H9 (cell line): ENCODE data around the gene ME3. TPM values are rescaled to one million over a fixed set of nuclear protein-coding genes. Genes with fewer than 3 reads are reported as not detected.

ENCODE experiments used
- DNase-seq: peaks from one replicate; pipeline ENCODE4 v3.0.0-alpha.2; 2017
- H2AFZ ChIP-seq: one replicate; pipeline ENCODE4 v1.6.1; 2013; ENCODE audit warnings: mild to moderate bottlenecking, low read length, control low read depth, moderate library complexity
- H2AK5ac ChIP-seq: 2 replicates; pipeline ENCODE4 v1.6.1; 2013; ENCODE audit warnings: low read length, control low read depth, mixed read lengths; ENCODE audit not compliant: insufficient read length
- H2BK120ac ChIP-seq: one replicate; pipeline ENCODE4 v1.6.1; 2013; ENCODE audit warnings: low read depth, mild to moderate bottlenecking, low read length, control low read depth, inconsistent platforms; ENCODE audit not compliant: poor library complexity, severe bottlenecking
- H2BK12ac ChIP-seq: 2 replicates; pipeline ENCODE4 v1.6.1; 2013; ENCODE audit warnings: low read length, control low read depth, mixed read lengths, low read depth; ENCODE audit not compliant: insufficient read length
- H2BK15ac ChIP-seq: 2 replicates; pipeline ENCODE4 v1.6.1; 2013; ENCODE audit warnings: low read depth, low read length, control low read depth
- H2BK20ac ChIP-seq: one replicate; pipeline ENCODE4 v1.6.1; 2013; ENCODE audit warnings: low read depth, mild to moderate bottlenecking, low read length, control low read depth, inconsistent platforms; ENCODE audit not compliant: poor library complexity, severe bottlenecking
- H2BK5ac ChIP-seq: 2 replicates; pipeline ENCODE4 v1.6.1; 2013; ENCODE audit warnings: low read length, control low read depth, mixed read lengths; ENCODE audit not compliant: insufficient read length
- H3K14ac ChIP-seq: 2 replicates; pipeline ENCODE4 v1.6.1; 2013; ENCODE audit warnings: low read length, control low read depth; ENCODE audit not compliant: insufficient read depth
- H3K18ac ChIP-seq: 2 replicates; pipeline ENCODE4 v1.6.1; 2013; ENCODE audit warnings: low read depth, mild to moderate bottlenecking, mixed read lengths, low read length, control low read depth; ENCODE audit not compliant: insufficient read length
- H3K23ac ChIP-seq: 2 replicates; pipeline ENCODE4 v1.6.1; 2013; ENCODE audit warnings: low read length, control low read depth, mixed read lengths, low read depth; ENCODE audit not compliant: insufficient read length
- H3K23me2 ChIP-seq: 2 replicates; pipeline ENCODE4 v1.6.1; 2013; ENCODE audit warnings: low read depth, mild to moderate bottlenecking, mixed read lengths, low read length, control low read depth; ENCODE audit not compliant: insufficient read length, poor library complexity, severe bottlenecking
- H3K27ac ChIP-seq: 2 replicates; pipeline ENCODE4 v1.5.1; 2013; ENCODE audit warnings: low read length, control low read depth, mixed read lengths, low read depth; ENCODE audit not compliant: insufficient read length
- H3K27me3 ChIP-seq: 2 replicates; pipeline ENCODE4 v1.6.1; 2013; ENCODE audit warnings: low read length, control low read depth, inconsistent platforms; ENCODE audit not compliant: insufficient read depth
- H3K4ac ChIP-seq: 2 replicates; pipeline ENCODE4 v1.6.1; 2013; ENCODE audit warnings: low read depth, mild to moderate bottlenecking, control low read depth, inconsistent platforms, low read length, moderate library complexity
- H3K4me1 ChIP-seq: 2 replicates; pipeline ENCODE4 v1.6.1; 2013; ENCODE audit warnings: low read length, control low read depth, inconsistent platforms; ENCODE audit not compliant: insufficient read depth
- H3K4me2 ChIP-seq: 2 replicates; pipeline ENCODE4 v1.6.1; 2013; ENCODE audit warnings: low read length, control low read depth, mixed read lengths; ENCODE audit not compliant: insufficient read length, insufficient read depth
- H3K56ac ChIP-seq: 2 replicates; pipeline ENCODE4 v1.6.1; 2013; ENCODE audit warnings: low read depth, mild to moderate bottlenecking, mixed read lengths, low read length, control low read depth; ENCODE audit not compliant: insufficient read length
- H3K79me1 ChIP-seq: 2 replicates; pipeline ENCODE4 v1.6.1; 2013; ENCODE audit warnings: low read depth, mild to moderate bottlenecking, moderate library complexity, low read length, control low read depth, inconsistent platforms; ENCODE audit not compliant: insufficient read depth, poor library complexity, severe bottlenecking
- H3K79me2 ChIP-seq: 2 replicates; pipeline ENCODE4 v1.6.1; 2013; ENCODE audit warnings: low read length, control low read depth, inconsistent platforms; ENCODE audit not compliant: insufficient read depth
- H3K9ac ChIP-seq: 2 replicates; pipeline ENCODE4 v1.6.1; 2013; ENCODE audit warnings: low read length, control low read depth, mixed read lengths; ENCODE audit not compliant: insufficient read length; ENCODE audit errors: extremely low read depth
- H3K9me3 ChIP-seq: one replicate; pipeline ENCODE4 v1.6.1; 2013; ENCODE audit warnings: low read depth, low read length, inconsistent platforms; ENCODE audit not compliant: control insufficient read depth
- H3T11ph ChIP-seq: one replicate; pipeline ENCODE4 v1.6.1; 2013; ENCODE audit warnings: mild to moderate bottlenecking, low read length, control low read depth, inconsistent platforms
- H4K20me1 ChIP-seq: one replicate; pipeline ENCODE4 v1.6.1; 2013; ENCODE audit not compliant: control insufficient read depth, insufficient read length, insufficient read depth
- H4K5ac ChIP-seq: 2 replicates; pipeline ENCODE4 v1.6.1; 2013; ENCODE audit warnings: low read depth, mild to moderate bottlenecking, mixed read lengths, low read length, control low read depth; ENCODE audit not compliant: insufficient read length
- H4K8ac ChIP-seq: replicated peaks from 2 replicates; pipeline ENCODE4 v1.6.1; 2013; ENCODE audit warnings: low read length, control low read depth, mixed read lengths, low read depth; ENCODE audit not compliant: insufficient read length
- H4K91ac ChIP-seq: 2 replicates; pipeline ENCODE4 v1.6.1; 2013; ENCODE audit warnings: low read depth, mild to moderate bottlenecking, moderate library complexity, mixed read lengths, low read length, control low read depth; ENCODE audit not compliant: insufficient read length
- H3K27ac Mint-ChIP-seq, 3 experiments: 2 replicates in 2 of 3; 3 replicates in 1 of 3; pipeline ENCODE4 v1.8.0; 2020 to 2021; ENCODE audit warnings: mixed read lengths in 3 of 3, mild to moderate bottlenecking in 1 of 3, moderate library complexity in 1 of 3
- H3K27me3 Mint-ChIP-seq: 2 replicates; pipeline ENCODE4 v1.8.0; 2021; ENCODE audit warnings: low read depth, mild to moderate bottlenecking, moderate library complexity, mixed read lengths
- H3K36me3 Mint-ChIP-seq, 3 experiments: 2 replicates in 2 of 3; 3 replicates in 1 of 3; pipeline ENCODE4 v1.8.0; 2020 to 2021; ENCODE audit warnings: low read depth in 3 of 3, mixed read lengths in 3 of 3; ENCODE audit not compliant: insufficient read depth in 1 of 3
- H3K4me1 Mint-ChIP-seq, 2 experiments: 2 replicates each; pipeline ENCODE4 v1.8.0; 2020; ENCODE audit warnings: mixed read lengths in 2 of 2
- H3K4me3 Mint-ChIP-seq, 2 experiments: 2 replicates in 1 of 2; 3 replicates in 1 of 2; pipeline ENCODE4 v1.8.0; 2020 to 2021; ENCODE audit warnings: mild to moderate bottlenecking in 2 of 2, mixed read lengths in 2 of 2, moderate library complexity in 1 of 2
- H3K9me3 Mint-ChIP-seq, 2 experiments: 2 replicates in 1 of 2; 3 replicates in 1 of 2; pipeline ENCODE4 v1.8.0; 2020; ENCODE audit warnings: mild to moderate bottlenecking in 2 of 2, mixed read lengths in 2 of 2, moderate library complexity in 1 of 2
- total RNA-seq: library from RNA; stranded (reverse); gene quantifications from 2 replicates; pipeline ENCODE4 v1.2.1, GENCODE V29; 2021
- TF ChIP-seq, protein P1 (sequence below): fragments of 200-600 bp; sonication (generic); conservative IDR thresholded peaks from 3 replicates; pipeline ENCODE4 v1.8.0; 2021; ENCODE audit warnings: antibody characterized with exemption, mild to moderate bottlenecking

The ME3 gene
- total RNA-seq, 1 experiment from 2014 or later, result 2.8 TPM

DNA sequence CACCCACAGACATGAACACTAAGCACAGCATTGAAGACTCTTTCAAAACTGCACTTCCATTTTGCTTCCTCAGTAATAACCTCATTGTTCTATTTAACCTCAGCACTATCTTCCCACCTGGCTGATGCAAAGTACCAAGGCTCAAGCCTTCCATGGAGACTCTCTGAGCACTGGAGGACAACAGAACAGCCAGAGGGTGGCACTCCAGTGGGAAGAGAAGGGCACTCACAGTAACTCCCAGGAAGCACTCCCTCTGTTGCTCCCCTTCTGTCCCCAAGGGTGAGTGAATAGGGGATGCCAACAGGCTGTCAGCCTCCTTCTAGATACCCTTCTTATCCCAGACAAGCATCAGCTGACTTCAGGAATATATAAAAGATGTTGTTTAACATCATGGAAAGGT, 3.5 kb downstream of the ME3 start:
- peaks cover 47% of the 10 kb centered on the region for H3K27me3 Mint-ChIP-seq
- no peak overlapping the region for H3K14ac ChIP-seq
- peaks cover 11% of the 10 kb centered on the region for H3K23me2 ChIP-seq
- no peak overlapping the region for H2AFZ ChIP-seq
- H4K91ac ChIP-seq, result no peak overlapping the region
- H4K8ac ChIP-seq, result no peak overlapping the region
- H3K27ac Mint-ChIP-seq, result no peak overlapping the region
- H3K18ac ChIP-seq, result no peak overlapping the region
- no peak overlapping the region for H2BK15ac ChIP-seq
- no peak overlapping the region for H2BK20ac ChIP-seq
- no peaks in the 10 kb centered on the region for H3K4me1 ChIP-seq
- H3T11ph ChIP-seq, result no peak overlapping the region
- H3K79me2 ChIP-seq, result no peaks in the 10 kb centered on the region
- H3K27me3 ChIP-seq, result peaks cover 3% of the 10 kb centered on the region; the same call in 1 of the 2 replicates
- H2BK120ac ChIP-seq, result no peak overlapping the region
- no peak overlapping the region for H3K56ac ChIP-seq
- no peaks in the 10 kb centered on the region for H3K79me1 ChIP-seq
- H3K36me3 Mint-ChIP-seq, result no peaks in the 10 kb centered on the region; a peak in 1 of 7 replicates
- H3K9me3 Mint-ChIP-seq, result no peaks in the 10 kb centered on the region
- H2BK12ac ChIP-seq, result no peak overlapping the region
- H3K27ac ChIP-seq, result no peak overlapping the region
- no peak overlapping the region for H3K4me2 ChIP-seq
- H2BK5ac ChIP-seq, result no peak overlapping the region
- no peaks in the 10 kb centered on the region for H3K9me3 ChIP-seq
- no peak overlapping the region for H2AK5ac ChIP-seq
- H3K4me3 Mint-ChIP-seq, result no peak overlapping the region
- peaks cover 24 to 37% of the 10 kb centered on the region in 2 experiments for H3K4me1 Mint-ChIP-seq
- no peak overlapping the region for H3K23ac ChIP-seq
- no peak overlapping the region for H4K5ac ChIP-seq
- no peak overlapping the region for H3K4ac ChIP-seq
- no peak for DNase-seq
- no peak overlapping the region for H3K9ac ChIP-seq
- no peaks in the 10 kb centered on the region for H4K20me1 ChIP-seq
- TF ChIP-seq, protein P1, sequence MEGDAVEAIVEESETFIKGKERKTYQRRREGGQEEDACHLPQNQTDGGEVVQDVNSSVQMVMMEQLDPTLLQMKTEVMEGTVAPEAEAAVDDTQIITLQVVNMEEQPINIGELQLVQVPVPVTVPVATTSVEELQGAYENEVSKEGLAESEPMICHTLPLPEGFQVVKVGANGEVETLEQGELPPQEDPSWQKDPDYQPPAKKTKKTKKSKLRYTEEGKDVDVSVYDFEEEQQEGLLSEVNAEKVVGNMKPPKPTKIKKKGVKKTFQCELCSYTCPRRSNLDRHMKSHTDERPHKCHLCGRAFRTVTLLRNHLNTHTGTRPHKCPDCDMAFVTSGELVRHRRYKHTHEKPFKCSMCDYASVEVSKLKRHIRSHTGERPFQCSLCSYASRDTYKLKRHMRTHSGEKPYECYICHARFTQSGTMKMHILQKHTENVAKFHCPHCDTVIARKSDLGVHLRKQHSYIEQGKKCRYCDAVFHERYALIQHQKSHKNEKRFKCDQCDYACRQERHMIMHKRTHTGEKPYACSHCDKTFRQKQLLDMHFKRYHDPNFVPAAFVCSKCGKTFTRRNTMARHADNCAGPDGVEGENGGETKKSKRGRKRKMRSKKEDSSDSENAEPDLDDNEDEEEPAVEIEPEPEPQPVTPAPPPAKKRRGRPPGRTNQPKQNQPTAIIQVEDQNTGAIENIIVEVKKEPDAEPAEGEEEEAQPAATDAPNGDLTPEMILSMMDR, result no peak
